ENCODE results near the gene FMOD.

- no peak for TF ChIP-seq CTCF (conservative IDR thresholded peaks at IDR 0.05 in 1 of 2, IDR thresholded peaks at IDR 0.05 in 1 of 2; ENCODE audit: low read depth in 1 of 2, low read length in 2 of 2)
- TF ChIP-seq EZH2 (IDR thresholded peaks at IDR 0.05; ENCODE audit: low read length, missing control alignments): no peak
Observed at GRCh38 chr1:203361945-203362719, 11.2 kb upstream of the FMOD start.
